ENCODE measurements around the gene GNAI3. TPM values are rescaled to one million over a fixed set of nuclear protein-coding genes. Genes with fewer than 3 reads are reported as not detected.

The GNAI3 gene
- total and polyA plus RNA-seq, 2 of the 8 experiments (the other 6 are each of a cell fraction or from before 2014, with no cell fraction given): 4.0 to 9.8 TPM

DNA sequence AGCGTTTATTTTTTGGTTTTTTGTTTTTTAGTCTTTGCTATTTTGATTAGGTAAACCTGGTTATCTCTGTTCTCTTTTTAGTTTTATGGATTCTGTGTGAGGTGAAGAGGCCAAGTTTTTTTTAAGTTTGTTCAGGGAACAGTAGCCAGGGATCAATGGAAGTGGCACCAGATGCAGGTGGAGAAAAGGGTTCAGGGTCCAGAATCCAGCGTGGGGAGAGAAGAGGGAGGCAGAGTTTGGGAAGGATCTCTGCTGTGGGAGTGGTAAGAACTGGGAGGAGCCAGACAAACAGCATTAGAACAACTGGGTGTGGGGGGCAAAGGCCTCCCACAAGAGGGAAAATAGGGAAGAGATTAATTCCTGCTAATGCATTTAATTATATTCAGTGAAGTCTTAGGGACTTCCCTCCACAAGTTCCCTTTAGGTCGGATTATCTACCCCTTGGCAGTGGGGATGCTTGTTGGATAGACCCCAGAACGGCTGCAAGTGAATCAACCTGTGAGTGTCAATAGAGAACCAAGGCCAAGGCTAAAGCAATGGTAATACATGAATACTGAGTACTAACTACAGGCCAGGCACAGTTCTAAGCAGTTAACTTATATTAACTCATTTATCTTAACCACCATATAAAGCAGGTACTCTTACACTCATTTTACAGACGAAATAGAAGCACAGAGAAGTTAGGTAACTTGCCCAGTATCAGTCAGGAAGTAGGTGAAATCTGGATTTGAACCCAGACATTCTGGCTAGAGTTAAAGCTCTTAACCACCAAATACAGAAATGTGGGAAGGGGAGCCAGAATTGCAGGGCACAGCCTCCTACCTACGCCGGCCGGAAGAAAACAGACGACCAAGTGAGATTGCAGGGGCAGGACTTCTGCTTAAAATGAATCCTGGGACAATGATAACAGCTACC, 70.5 kb downstream of the GNAI3 start (continued):
- TF ChIP-seq, protein P1, sequence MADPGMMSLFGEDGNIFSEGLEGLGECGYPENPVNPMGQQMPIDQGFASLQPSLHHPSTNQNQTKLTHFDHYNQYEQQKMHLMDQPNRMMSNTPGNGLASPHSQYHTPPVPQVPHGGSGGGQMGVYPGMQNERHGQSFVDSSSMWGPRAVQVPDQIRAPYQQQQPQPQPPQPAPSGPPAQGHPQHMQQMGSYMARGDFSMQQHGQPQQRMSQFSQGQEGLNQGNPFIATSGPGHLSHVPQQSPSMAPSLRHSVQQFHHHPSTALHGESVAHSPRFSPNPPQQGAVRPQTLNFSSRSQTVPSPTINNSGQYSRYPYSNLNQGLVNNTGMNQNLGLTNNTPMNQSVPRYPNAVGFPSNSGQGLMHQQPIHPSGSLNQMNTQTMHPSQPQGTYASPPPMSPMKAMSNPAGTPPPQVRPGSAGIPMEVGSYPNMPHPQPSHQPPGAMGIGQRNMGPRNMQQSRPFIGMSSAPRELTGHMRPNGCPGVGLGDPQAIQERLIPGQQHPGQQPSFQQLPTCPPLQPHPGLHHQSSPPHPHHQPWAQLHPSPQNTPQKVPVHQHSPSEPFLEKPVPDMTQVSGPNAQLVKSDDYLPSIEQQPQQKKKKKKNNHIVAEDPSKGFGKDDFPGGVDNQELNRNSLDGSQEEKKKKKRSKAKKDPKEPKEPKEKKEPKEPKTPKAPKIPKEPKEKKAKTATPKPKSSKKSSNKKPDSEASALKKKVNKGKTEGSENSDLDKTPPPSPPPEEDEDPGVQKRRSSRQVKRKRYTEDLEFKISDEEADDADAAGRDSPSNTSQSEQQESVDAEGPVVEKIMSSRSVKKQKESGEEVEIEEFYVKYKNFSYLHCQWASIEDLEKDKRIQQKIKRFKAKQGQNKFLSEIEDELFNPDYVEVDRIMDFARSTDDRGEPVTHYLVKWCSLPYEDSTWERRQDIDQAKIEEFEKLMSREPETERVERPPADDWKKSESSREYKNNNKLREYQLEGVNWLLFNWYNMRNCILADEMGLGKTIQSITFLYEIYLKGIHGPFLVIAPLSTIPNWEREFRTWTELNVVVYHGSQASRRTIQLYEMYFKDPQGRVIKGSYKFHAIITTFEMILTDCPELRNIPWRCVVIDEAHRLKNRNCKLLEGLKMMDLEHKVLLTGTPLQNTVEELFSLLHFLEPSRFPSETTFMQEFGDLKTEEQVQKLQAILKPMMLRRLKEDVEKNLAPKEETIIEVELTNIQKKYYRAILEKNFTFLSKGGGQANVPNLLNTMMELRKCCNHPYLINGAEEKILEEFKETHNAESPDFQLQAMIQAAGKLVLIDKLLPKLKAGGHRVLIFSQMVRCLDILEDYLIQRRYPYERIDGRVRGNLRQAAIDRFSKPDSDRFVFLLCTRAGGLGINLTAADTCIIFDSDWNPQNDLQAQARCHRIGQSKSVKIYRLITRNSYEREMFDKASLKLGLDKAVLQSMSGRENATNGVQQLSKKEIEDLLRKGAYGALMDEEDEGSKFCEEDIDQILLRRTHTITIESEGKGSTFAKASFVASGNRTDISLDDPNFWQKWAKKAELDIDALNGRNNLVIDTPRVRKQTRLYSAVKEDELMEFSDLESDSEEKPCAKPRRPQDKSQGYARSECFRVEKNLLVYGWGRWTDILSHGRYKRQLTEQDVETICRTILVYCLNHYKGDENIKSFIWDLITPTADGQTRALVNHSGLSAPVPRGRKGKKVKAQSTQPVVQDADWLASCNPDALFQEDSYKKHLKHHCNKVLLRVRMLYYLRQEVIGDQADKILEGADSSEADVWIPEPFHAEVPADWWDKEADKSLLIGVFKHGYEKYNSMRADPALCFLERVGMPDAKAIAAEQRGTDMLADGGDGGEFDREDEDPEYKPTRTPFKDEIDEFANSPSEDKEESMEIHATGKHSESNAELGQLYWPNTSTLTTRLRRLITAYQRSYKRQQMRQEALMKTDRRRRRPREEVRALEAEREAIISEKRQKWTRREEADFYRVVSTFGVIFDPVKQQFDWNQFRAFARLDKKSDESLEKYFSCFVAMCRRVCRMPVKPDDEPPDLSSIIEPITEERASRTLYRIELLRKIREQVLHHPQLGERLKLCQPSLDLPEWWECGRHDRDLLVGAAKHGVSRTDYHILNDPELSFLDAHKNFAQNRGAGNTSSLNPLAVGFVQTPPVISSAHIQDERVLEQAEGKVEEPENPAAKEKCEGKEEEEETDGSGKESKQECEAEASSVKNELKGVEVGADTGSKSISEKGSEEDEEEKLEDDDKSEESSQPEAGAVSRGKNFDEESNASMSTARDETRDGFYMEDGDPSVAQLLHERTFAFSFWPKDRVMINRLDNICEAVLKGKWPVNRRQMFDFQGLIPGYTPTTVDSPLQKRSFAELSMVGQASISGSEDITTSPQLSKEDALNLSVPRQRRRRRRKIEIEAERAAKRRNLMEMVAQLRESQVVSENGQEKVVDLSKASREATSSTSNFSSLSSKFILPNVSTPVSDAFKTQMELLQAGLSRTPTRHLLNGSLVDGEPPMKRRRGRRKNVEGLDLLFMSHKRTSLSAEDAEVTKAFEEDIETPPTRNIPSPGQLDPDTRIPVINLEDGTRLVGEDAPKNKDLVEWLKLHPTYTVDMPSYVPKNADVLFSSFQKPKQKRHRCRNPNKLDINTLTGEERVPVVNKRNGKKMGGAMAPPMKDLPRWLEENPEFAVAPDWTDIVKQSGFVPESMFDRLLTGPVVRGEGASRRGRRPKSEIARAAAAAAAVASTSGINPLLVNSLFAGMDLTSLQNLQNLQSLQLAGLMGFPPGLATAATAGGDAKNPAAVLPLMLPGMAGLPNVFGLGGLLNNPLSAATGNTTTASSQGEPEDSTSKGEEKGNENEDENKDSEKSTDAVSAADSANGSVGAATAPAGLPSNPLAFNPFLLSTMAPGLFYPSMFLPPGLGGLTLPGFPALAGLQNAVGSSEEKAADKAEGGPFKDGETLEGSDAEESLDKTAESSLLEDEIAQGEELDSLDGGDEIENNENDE (IDR thresholded peaks at IDR 0.05; ENCODE audit: insufficient replicate concordance, low read length): no peak
- TF ChIP-seq SP2 (IDR thresholded peaks at IDR 0.05; ENCODE audit: low read length) (no peak), RNF2 (IDR thresholded peaks at IDR 0.05; ENCODE audit: borderline replicate concordance, low read depth, low read length, missing control alignments, poor library complexity, severe bottlenecking) (no peak), ZNF274 (IDR thresholded peaks at IDR 0.05; ENCODE audit: borderline replicate concordance, extremely low read depth, low read length) (no peak)

All from H1 (cell line).